NCI-H345 (cell line): ENCODE results near the gene CFAP52.
"Not testable (repeated sequence)": the region's sequence is repeated elsewhere in the genome, so short reads cannot be mapped to it uniquely, and the experiment has no call there.

Experiments
- DNase-seq: peaks from one replicate; lab custom pipeline; 2025; lab: John Stamatoyannopoulos, UW

CFAP52 gene

DNA sequence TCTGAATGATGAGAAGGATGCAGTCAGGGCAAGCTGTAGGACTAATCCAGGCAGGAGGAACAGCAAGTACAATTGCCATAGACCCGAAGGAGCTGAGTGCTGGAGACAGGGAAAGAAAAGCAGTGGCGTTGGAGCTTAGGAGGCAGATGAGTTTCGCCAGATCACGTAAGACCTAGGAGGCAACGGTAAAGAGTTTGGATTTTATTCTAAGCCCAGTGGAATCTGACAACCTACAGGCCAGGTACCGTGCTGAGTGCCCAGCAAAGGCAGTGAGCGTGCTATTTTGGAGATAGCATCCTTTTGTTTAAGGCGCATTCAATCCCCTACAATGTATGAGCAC is 70.1 kb downstream of the CFAP52 start:
- peak; percentile 3 for DNase-seq

DNA sequence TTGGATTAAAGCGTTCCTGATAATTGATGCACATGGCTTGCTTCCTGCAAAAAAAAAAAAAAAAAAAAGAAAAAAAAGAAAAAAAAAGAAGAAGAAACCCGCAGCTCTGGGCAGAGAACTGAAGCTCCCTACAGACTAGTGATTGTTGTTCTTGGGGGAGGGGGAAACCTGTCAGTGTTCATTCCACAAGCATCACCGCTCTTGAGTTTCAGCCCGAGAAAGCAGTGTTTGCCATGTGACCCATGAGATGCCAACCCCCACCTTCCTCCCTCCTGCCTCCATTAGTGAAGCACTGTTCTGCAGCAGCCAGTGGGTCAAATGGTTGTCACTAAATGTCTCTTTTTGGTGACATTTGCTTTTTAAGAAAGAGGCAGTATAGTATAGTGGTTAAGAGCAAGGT is 70.6 kb downstream of the CFAP52 start:
- DNase-seq = peak; percentile 18

DNA sequence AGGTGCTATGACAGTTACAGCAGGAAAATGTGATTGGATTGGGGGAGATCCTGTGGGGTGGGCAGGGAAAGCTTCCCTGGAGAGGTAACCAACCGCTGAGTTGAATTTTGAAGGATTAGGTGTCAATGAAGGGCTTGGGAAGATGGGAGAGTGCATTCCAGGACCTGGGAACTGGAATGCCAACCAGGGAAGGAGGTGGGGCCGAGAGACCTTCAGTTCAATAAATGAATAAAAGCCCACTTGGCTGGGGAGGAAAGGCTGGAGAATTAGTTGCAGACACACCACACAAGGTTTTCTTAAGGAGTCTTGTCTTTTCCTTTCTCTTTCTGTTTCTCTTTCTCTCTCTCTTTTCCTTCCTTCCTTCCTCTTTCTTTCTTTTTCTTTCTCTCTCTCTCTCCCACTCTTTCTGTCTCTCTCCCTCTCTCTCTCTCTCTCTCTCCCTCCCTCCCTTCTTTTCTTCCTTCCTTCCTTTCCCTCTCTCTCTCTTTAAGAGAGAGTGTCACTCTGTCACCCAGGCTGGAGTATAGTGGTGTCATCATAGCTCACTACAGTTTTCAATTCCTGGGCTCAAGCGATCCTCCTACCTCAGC is 72.2 kb downstream of the CFAP52 start:
- no peak for DNase-seq

DNA sequence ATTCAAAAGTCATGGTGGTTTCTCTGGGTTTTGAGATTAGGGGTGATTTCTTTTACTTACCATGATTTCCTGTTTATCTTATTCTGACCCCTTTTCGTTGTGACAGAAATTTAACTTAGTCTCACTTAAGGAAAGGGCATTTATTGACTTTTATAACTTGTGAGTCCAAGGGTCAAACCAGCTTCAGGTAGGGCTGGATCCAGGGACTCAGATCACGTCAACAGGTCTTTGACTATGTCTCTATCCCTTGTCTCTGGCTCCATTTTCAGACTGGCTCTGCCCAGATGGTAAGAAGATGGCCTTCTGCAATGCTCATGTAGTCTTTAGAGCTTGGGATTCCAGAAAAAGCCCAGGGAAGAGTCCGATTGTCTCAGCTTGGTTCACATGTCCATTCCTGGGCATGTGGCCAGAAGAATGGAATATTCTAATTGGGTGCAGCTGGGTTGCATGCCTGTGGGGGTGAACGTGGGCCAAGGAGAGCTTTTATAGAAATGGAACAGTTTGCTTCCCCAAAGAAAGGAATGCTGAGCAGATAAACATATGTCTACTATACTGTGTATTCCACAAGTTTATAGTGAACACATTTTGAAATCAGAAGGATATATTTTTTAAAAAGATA is 82.3 kb downstream of the CFAP52 start:
- no peak for DNase-seq

DNA sequence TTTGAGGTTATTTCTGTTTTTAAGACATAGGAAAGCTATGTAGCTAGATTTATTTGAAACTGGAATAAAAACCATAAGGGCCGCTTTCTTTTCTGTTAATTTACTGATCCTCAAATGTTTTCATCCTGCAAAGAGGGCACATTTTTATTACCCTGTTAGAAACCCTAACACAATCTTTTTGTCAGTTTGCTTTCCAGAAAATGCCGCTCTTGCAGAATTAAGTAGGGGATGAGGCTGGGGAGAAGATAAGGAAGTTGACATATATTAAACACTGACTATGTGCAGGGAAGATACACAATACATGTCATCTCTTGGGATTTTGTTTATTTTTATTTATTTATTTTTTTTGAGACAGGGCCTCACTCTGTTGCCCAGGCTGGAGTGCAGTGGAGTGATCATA is 84.6 kb downstream of the CFAP52 start:
- DNase-seq = no peak

DNA sequence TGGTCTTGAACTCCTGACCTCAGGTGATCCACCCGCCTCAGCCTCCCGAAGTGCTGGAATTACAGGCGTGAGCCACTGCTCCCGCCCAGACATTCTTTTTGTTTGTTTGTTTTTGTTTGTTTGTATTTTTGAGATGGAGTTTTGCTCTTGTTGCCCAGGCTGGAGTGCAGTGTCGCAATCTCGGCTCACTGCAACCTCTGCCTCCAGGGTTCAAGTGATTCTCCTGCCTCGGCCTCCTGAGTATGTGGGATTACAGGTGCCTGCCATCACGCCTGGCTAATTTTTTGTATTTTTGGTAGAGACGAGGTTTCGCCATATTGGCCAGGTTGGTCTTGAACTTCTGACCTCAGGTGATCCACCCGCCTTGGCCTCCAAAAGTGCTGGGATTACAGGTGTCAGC is 87.1 kb downstream of the CFAP52 start:
- not testable (repeated sequence) for DNase-seq

DNA sequence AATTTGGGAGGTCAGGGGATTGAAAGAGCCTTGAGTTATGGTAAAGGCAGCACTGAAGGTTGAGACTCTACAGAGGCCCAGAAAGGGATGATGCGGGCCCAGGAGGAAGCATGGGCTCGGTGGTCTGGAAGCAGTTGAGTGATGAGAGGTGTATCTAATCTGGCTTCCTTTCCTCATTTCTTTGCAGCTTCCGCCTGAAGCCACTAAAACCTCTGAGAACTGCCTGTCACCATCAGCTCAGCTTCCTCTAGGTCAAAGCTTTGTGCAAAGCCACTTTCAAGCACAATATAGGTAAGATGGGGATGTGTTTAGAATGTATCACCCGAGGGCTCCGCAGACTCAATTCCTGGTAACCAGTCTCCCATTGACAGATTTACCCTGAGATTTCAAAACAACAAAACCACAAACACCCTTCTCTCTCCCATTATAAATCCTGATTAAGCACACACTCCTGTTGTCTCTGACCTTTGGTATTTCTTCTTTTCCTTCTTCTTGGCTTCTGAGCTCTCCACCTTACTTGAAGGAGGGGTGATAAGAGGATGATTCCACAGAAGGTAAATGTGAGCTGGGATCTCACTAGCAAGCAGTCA is 90.1 kb downstream of the CFAP52 start:
- DNase-seq = no peak

DNA sequence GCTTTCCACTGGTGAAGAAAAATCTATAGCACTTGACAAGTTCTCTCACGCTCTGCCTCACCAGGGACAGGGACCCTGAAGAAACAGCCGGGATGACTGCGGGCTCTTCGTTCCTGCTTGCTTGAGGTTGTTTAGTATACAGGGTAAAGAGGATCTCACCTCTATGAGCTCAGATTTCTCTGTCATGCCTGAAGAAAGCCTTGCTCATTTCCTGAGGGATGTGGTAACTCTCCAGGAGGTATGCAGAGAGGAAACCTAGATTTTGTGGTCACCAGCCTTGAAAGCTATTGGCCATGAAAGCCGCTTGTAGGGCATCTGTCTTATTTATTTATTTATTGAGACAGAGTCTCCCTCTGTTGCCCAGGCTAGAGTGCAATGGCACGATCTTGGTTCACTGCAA is 92.1 kb downstream of the CFAP52 start:
- no peak for DNase-seq

DNA sequence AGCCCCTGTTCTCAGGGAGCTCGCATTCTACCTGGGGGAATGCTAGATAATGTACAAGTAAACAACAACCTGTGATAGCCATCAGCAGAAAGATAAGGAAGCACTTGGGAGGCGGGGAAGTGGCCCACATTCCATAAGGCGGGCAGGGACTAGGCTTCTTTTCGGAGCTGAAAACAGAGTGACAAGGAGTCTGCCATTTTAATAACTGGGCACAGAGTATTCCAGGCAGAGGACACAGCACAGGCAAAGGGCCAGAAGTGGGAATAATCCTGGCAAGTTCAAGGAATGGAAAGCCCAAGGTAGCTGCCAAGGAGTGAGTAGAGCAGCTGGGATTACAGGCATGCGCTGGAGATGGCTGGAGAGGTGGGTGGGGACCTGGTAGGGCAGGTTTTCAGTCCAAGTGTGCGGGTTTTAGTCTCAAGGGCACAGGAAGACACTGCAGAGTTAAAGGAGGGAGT is 93.1 kb downstream of the CFAP52 start:
- DNase-seq = no peak

DNA sequence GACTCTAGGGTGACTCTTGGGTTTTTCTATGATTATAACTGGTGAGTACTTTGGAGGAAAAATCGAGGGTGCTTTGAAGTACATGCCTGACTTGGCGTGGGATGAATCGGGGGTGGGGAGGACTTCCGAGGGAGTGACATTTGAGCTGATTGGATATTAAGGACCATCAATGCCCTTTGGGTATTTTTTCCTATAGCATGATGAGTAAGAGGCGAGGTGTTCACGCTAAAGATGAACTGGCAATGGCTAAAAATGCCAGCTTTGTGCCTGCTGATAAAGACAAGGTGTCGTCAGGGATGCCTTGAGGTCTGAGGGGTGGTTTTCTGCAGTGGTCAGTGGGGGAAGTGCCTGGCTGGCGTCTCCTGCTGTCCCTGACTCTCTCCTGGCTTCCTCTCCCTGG is 94.2 kb downstream of the CFAP52 start:
- DNase-seq = no peak

DNA sequence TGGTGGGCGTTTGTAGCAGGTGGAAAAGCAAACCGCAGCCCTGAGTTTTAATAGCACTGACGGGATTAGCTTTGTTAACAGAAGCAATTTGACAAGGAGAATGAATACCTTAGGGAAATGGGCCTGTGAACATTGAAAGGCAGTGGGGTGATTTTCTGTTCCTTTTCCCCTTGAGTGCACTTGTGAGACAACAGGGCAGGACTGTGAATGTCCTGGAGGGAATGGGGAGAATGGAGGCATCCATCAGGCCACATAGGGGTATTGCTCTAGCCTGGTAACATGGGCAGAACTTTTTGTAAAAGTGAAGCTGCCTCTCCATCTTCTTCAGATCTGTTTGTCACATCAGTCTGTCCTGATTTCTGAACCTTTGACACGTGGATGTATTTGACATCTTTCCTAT is 95.1 kb downstream of the CFAP52 start:
- no peak for DNase-seq

DNA sequence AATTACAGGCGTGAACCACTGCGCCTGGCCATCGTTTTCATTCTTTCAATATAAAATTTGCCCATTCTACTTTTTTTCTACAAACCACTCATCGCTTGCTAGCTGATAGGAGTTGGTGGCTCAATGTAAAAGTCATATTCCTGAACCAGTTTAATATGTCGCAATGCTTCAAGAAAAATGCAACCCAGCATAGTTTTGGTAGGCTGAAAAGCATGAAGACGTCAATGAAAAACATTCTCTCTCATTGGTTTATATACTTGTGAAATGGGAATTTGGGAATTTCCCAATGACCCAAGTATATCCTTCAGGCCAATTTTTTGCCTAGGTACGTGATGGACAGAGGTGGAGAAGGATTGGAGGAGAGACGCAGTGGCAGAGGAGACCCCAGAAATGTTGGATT is 95.8 kb downstream of the CFAP52 start:
- DNase-seq = no peak

DNA sequence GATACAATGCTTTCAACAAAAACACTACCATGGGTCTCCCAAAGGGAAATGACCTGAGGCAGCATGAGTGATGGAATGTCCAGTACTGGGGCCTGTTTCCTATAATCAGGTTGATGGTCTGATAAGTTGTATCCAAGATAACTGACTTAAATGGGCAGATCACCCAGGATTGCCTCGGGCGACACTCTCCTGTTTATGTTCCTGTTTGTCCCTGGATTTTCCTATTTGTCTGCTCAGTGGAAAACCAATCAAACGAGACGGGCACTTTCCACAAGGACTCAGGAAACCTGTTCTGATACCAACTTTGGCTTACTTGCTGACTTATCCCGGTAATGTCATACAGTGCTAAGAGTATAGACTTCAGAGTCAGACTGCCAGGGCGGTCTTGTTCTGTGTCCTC is 96.2 kb downstream of the CFAP52 start:
- DNase-seq = no peak

DNA sequence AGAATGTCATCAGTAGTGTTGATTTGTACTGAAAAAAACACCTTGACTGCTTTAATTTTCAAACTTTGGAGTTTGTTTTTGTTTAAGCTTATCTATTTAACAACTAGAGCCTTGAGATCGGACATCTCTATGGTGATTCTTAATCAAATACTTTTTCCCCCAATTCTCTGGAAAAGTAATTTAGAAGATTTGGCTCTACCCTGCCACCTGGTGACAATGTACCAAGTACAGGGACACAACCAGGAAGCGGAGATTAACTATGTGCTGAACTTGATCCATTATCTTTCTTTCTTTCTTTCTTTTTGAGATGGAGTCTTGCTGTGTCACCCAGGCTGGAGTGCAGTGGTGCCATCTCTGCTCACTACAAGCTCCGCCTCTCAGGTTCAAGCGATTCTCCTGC is 99.6 kb downstream of the CFAP52 start:
- no peak for DNase-seq

DNA sequence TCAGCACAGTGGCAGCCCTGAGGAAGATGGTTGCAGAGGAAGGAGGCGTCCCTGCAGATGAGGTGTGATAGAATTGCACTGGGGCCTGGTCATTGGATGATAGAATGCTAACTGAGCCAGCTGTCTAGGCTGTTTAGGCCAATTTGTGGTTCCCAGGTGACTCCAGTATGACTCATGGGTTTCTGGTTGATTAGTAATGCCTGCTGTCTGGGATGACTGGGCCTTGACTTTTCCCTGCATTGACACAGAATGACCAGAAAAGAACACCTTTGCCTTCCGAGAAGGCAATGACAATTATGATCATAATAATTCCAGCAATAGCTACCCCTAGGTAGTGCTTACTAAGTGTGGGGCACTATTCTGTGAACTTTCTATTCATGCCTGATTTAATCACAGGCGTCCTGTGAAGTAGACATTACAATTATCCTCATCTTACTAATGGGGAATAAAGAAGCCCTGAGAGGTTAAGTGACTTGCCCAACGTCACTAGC is 100.4 kb downstream of the CFAP52 start:
- no peak for DNase-seq

DNA sequence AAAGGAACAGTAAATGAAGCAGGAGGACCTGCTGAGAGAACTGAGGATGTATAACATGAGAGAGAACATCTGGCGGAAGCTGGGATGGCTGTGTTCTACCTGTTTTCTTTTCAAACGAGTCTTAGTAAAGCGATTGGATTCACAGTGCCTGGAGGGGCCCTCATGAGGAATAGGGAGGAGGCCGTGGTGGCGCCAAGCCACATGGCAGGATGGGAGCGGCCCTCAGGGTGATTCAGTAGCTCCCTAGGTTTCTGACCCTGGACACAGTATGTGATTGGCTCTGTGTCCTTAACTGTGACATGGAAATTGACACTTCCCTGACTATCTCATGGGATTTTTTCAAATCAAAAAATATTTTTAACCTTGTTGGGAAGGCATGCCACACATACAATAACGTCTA is 101.0 kb downstream of the CFAP52 start:
- DNase-seq = no peak

DNA sequence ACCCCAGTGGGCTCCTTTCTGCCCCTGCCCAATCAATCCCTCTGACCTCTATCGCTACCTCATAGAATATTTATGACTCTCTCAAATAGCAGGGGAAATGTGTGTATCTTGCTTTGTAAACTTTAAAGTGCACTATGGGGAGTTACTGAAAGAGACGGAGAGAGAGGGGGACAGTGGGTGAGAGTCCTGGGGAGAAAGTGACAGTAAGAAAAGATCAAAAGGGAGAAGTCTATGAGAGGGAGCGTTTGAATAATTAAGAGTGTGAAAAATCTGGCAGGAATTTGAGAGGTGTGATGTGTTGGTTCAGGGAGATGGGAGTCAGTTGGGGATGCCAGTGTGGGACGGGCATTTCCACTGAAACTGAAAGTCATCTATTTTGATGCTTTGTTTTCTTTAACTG is 101.5 kb downstream of the CFAP52 start:
- no peak for DNase-seq

DNA sequence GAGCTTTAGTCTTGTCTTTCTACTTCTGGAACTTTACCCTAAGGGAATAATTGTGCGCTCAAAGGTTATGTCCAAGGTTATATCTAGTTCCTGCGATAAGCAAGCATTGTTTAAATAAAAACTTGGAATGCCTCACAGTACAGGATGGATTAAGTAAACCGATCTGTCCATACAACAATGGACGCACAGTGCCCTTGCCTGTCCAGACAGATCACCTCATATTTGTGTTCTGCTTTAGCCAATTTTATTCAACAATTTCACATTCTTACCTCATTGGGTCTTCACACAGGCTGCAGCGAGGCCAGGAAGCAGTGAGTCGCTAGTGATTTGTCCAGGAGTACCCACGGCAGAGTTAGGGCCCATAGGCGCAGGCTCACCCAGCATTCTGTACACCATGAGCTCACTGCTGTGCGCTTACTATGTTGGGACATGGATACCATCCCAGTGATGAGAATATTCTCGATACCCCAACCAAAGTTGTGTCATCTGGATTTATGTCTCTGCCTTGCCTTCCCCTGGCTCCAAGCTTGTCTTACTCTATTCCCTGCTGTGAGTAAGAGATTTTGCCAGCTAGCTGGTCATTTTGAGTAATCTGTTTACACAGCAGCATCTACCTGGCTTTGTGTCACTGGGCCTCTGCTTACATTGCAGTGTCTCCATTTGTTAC is 108.6 kb downstream of the CFAP52 start:
- DNase-seq = no peak
